IPS-NIHi7 (cell line): ENCODE measurements around the gene RDH11.

Experiments
- DNase-seq: peaks from one replicate; pipeline ENCODE4 v3.0.0; 2012; ENCODE audit warnings: mixed read lengths; ENCODE audit errors: extremely low spot score

The RDH11 gene

GRCh38 chr14:67650151-67650550 lies 45.4 kb downstream of the RDH11 start:
- DNase-seq, result no peak

GRCh38 chr14:67646131-67646530 lies 49.4 kb downstream of the RDH11 start:
- no peak for DNase-seq

- DNase-seq, result no peak
Observed at GRCh38 chr14:67645414-67645813, 50.1 kb downstream of the RDH11 start.

- DNase-seq, result no peak
Observed at GRCh38 chr14:67644428-67644827, 51.1 kb downstream of the RDH11 start.

GRCh38 chr14:67643713-67644112 lies 51.9 kb downstream of the RDH11 start:
- DNase-seq, result no peak

- no peak for DNase-seq
Observed at GRCh38 chr14:67641902-67642749, 53.4 kb downstream of the RDH11 start.

- DNase-seq, result no peak
Observed at GRCh38 chr14:67641480-67641879, 54.1 kb downstream of the RDH11 start.

DNA sequence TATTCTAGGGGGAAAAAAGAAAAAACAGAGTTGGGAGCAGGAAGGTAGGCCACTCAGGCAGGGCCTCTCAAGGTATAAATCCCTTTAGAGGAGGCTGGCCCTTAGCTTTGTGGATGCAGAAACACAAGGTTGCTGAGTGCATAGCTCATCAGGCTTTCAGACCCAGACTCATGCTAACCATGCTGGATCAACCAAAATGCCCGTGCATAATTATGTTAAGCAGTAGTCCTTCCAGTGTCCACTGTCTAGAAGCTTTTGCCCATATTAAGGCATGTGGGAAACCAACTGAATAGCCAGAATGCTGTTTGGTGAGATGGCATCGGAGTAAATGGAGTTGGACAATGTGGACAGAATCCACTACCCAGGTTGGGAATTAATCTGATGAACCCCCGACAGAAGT lies 56.9 kb downstream of the RDH11 start:
- no peak for DNase-seq

DNA sequence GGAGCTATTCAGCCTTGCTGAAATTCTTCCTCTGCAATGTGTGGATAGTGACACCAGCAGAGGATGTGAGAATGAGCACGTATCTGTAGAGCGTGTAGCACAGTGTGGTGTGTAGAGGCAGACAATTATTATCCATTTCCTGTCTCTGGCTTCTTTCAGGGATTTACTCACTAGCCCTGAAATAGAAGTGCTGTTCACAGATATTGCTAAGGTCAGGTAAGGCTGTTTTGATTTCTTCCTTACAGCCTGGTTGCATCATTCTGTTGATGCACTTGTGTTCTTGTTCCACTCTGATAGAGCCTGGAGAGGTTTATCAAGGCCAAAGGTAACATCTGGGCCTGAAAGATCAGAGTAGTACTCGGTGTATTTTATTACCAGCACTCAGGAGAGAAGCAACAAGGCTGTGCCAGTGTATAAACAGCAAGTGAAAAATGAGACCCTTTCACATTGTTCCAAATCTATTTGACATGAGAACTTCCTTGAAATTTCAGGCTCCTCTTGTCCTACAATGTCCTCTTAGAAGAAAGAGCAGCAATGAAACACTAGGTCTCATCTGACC lies 59.1 kb downstream of the RDH11 start:
- DNase-seq, result no peak

DNA sequence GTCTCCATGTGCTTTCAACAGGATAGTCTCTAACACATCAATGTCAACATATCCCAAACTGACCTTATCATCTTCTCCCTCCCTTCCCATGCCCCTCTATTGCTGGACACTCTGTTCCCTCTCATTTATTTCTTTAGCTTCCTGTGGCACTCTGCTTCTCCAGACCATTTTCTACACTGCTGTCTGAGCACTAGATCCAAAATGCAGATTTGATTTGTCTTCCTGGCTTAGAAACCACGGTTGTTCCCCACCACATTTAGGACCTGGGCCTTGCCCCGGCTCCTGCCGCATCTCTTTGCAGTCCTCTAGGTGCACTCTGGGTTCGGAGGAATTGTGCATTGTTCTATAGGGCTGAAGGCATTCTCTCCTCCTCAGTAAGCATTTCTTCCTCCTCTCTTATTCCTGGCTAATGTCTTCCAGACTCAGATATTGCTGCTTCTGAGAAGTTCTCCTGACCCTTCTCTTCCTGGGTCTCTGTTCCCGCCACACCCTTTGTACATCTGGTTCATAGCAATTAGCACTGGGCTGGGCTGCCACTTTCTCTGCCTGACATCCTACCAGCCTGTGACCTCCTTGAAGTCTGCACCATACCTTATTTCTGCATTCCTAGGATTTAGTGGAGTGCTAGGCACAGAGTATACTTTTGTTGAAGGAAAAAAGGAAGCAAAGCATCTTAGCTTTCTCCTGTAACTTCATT lies 62.0 kb downstream of the RDH11 start:
- DNase-seq, result no peak

DNA sequence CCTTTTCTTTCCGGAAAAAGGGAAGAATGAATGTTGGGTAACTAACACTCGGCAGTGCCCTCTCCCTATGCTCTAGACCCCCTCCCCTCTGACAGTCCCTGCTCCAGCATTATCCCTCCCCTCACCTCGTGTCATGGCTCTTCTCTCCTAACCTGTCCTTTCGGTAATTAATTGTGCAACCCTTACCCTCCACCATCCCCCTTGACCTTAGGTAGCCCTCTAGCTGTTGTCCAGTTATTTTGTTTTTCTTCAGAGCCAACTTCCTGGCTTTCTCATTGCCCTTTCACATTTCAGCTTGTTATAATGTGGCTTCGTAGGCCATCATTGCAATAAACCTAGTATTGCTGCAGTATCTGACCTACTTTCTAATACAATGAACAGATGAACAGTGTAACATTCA lies 64.6 kb downstream of the RDH11 start:
- DNase-seq, result no peak

DNA sequence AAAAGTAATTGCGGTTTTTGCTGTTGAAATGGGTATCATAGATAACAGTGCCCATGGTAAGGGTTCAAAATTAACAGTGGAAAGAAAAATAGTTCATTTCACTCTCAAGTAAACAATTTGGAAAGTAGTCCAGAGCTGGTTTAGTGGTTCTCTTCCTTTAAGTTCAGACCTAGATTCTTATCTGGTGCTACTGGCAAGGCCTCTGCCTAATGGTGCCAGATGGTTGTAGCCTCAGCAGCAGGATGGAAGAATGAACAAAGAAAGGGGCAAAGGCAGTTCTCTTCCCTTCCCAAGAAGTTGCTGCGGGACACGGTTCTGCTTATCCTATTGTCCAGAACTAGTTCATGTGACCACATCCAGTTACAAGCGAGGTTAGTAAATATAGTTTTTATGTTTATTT lies 65.4 kb downstream of the RDH11 start:
- DNase-seq, result no peak

DNA sequence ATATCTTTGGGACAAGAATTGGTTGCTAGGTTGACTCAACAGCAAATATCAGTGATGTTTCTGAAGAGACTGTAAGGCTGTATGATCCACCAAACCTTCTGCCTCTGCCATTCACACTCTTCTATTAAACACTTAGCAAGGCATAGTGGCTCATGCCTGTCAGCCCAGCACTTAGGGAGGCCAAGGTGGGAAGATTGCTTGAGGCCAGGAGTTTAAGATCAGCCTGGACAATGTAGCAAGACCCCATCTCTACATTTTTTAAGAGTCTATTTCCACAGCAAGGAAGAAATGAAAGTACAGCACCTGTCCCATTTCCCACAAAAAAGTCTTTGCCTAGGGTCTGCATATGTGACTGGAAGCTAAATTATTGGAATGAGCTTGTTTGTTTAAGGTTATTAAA lies 68.0 kb downstream of the RDH11 start:
- no peak for DNase-seq
